Measurements from ENCODE around the gene ATP6V1G1. TPM values are rescaled to one million over a fixed set of nuclear protein-coding genes. Genes with fewer than 3 reads are reported as not detected.

Gene ATP6V1G1
- total and polyA plus RNA-seq, 2 experiments from 2014 or later, result 337 to 439 TPM

- Histone ChIP-seq H3K9me3 (ENCODE audit: low read depth) (no peaks in the 10 kb centered on the region), H3K4me3 (no peak overlapping the region), H3K27me3 (no peaks in the 10 kb centered on the region), H2AFZ (no peak overlapping the region), H4K20me1 (ENCODE audit: insufficient read depth, poor library complexity, severe bottlenecking) (no peaks in the 10 kb centered on the region), H3K4me1 (ENCODE audit: insufficient read depth) (peaks cover 4% of the 10 kb centered on the region), H3K79me2 (no peaks in the 10 kb centered on the region), H3K36me3 (replicated peaks; ENCODE audit: insufficient read depth, low read depth) (no peaks in the 10 kb centered on the region), H3K4me2 (no peak overlapping the region), H3K9me2 (replicated peaks; ENCODE audit: insufficient read depth) (no peaks in the 10 kb centered on the region), H3K27ac (no peak overlapping the region)
- TF ChIP-seq, protein P1, sequence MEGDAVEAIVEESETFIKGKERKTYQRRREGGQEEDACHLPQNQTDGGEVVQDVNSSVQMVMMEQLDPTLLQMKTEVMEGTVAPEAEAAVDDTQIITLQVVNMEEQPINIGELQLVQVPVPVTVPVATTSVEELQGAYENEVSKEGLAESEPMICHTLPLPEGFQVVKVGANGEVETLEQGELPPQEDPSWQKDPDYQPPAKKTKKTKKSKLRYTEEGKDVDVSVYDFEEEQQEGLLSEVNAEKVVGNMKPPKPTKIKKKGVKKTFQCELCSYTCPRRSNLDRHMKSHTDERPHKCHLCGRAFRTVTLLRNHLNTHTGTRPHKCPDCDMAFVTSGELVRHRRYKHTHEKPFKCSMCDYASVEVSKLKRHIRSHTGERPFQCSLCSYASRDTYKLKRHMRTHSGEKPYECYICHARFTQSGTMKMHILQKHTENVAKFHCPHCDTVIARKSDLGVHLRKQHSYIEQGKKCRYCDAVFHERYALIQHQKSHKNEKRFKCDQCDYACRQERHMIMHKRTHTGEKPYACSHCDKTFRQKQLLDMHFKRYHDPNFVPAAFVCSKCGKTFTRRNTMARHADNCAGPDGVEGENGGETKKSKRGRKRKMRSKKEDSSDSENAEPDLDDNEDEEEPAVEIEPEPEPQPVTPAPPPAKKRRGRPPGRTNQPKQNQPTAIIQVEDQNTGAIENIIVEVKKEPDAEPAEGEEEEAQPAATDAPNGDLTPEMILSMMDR (IDR thresholded peaks at IDR 0.05; ENCODE audit: poor library complexity), result no peak
- TF ChIP-seq EZH2phosphoT487 (IDR thresholded peaks at IDR 0.05; ENCODE audit: low read depth, severe bottlenecking, unreplicated experiment), result no peak
- no peak for TF ChIP-seq EZH2 (IDR thresholded peaks at IDR 0.05; ENCODE audit: borderline replicate concordance)
- no peak for DNase-seq (ENCODE audit: low spot score)
- WGBS (ENCODE audit: low lambda C conversion rate, missing lambda C conversion rate), result 56% methylated on average over 7 of the region's 7 CpGs
These were observed 18.5 kb downstream of the ATP6V1G1 start for GRCh38 chr9:114606068-114606467.

GRCh38 chr9:114606597-114607207 lies 19.1 kb downstream of the ATP6V1G1 start:
- TF ChIP-seq EZH2phosphoT487 (IDR thresholded peaks at IDR 0.05; ENCODE audit: low read depth, severe bottlenecking, unreplicated experiment) (no peak), EZH2 (IDR thresholded peaks at IDR 0.05; ENCODE audit: borderline replicate concordance) (no peak)
- TF ChIP-seq, protein P1 (IDR thresholded peaks at IDR 0.05; ENCODE audit: poor library complexity), result no peak
- no peak overlapping the region for H3K4me2 ChIP-seq
- H3K79me2 ChIP-seq, result no peaks in the 10 kb centered on the region
- peaks cover 5% of the 10 kb centered on the region for H3K4me1 ChIP-seq (ENCODE audit: insufficient read depth)
- H3K9me3 ChIP-seq (ENCODE audit: low read depth), result no peaks in the 10 kb centered on the region
- H4K20me1 ChIP-seq (ENCODE audit: insufficient read depth, poor library complexity, severe bottlenecking), result no peaks in the 10 kb centered on the region
- no peak overlapping the region for H2AFZ ChIP-seq
- H3K4me3 ChIP-seq, result no peak overlapping the region
- no peaks in the 10 kb centered on the region for H3K36me3 ChIP-seq (replicated peaks; ENCODE audit: insufficient read depth, low read depth)
- no peaks in the 10 kb centered on the region for H3K27me3 ChIP-seq
- peak; percentile 48 for DNase-seq (ENCODE audit: low spot score)
- no peaks in the 10 kb centered on the region for H3K9me2 ChIP-seq (replicated peaks; ENCODE audit: insufficient read depth)
- H3K27ac ChIP-seq, result no peak overlapping the region

GRCh38 chr9:114607671-114608524 lies 20.3 kb downstream of the ATP6V1G1 start:
- no peaks in the 10 kb centered on the region for H3K27me3 ChIP-seq
- no peak overlapping the region for H3K4me3 ChIP-seq
- TF ChIP-seq EZH2 (IDR thresholded peaks at IDR 0.05; ENCODE audit: borderline replicate concordance) (no peak), EZH2phosphoT487 (IDR thresholded peaks at IDR 0.05; ENCODE audit: low read depth, severe bottlenecking, unreplicated experiment) (no peak)
- TF ChIP-seq, protein P1 (IDR thresholded peaks at IDR 0.05; ENCODE audit: poor library complexity), result no peak
- no peak overlapping the region for H3K27ac ChIP-seq
- WGBS (ENCODE audit: low lambda C conversion rate, missing lambda C conversion rate), result 86% methylated on average over 6 of the region's 6 CpGs
- DNase-seq (ENCODE audit: low spot score), result no peak
- H3K4me1 ChIP-seq (ENCODE audit: insufficient read depth), result peaks cover 17% of the 10 kb centered on the region
- no peaks in the 10 kb centered on the region for H3K9me2 ChIP-seq (replicated peaks; ENCODE audit: insufficient read depth)
- no peaks in the 10 kb centered on the region for H3K36me3 ChIP-seq (replicated peaks; ENCODE audit: insufficient read depth, low read depth)
- H2AFZ ChIP-seq, result no peak overlapping the region
- no peaks in the 10 kb centered on the region for H3K9me3 ChIP-seq (ENCODE audit: low read depth)
- no peaks in the 10 kb centered on the region for H4K20me1 ChIP-seq (ENCODE audit: insufficient read depth, poor library complexity, severe bottlenecking)
- H3K4me2 ChIP-seq, result no peak overlapping the region
- peaks cover 7% of the 10 kb centered on the region for H3K79me2 ChIP-seq

All from hepatocyte (in vitro differentiated cells).